Measurements from ENCODE around the gene HHEX. TPM values are rescaled to one million over a fixed set of nuclear protein-coding genes. Genes with fewer than 3 reads are reported as not detected.

The HHEX gene
- total and polyA plus RNA-seq, 10 of the 15 experiments (the other 5 are each of a cell fraction or from before 2014, with no cell fraction given), result 3.9 to 32.8 (median 16.4) TPM

- no peak for TF ChIP-seq YY1 (IDR thresholded peaks at IDR 0.05; ENCODE audit: low read depth, low read length)
- TF ChIP-seq E2F8 (IDR thresholded peaks at IDR 0.05; ENCODE audit: low read depth, partially characterized antibody), result no peak
- no peak for TF ChIP-seq HDGF (IDR thresholded peaks at IDR 0.05)
- TF ChIP-seq SMAD5 (IDR thresholded peaks at IDR 0.05; ENCODE audit: low read depth), result no peak
- TF ChIP-seq ASH2L (IDR thresholded peaks at IDR 0.05; ENCODE audit: borderline replicate concordance, low read depth), result no peak
- TF ChIP-seq CUX1 (IDR thresholded peaks at IDR 0.05; ENCODE audit: insufficient replicate concordance, low read depth, low read length), result no peak
- no peak for TF ChIP-seq HCFC1 (IDR thresholded peaks at IDR 0.05; ENCODE audit: low read length)
- no peak for TF ChIP-seq POLR2AphosphoS2 (IDR thresholded peaks at IDR 0.05; ENCODE audit: low read depth, low read length)
- no peak; the same call in 1 of the 2 replicates for TF ChIP-seq MTA3 (IDR thresholded peaks at IDR 0.05; ENCODE audit: borderline replicate concordance, low read length)
- no peak for TF ChIP-seq RBBP5 (conservative IDR thresholded peaks at IDR 0.05)
- TF ChIP-seq NFXL1 (IDR thresholded peaks at IDR 0.05; ENCODE audit: borderline replicate concordance), result no peak
- peak; percentile 80 for TF ChIP-seq NR2F1 (conservative IDR thresholded peaks at IDR 0.05)
- TF ChIP-seq REST (IDR thresholded peaks at IDR 0.05; ENCODE audit: low read depth, low read length), result no peak
- TF ChIP-seq ZBTB40 (IDR thresholded peaks at IDR 0.05; ENCODE audit: borderline replicate concordance), result no peak
- no peak for TF ChIP-seq BMI1 (IDR thresholded peaks at IDR 0.05; ENCODE audit: borderline replicate concordance)
- TF ChIP-seq SRF (IDR thresholded peaks at IDR 0.05; ENCODE audit: low read depth in 2 of 2, low read length in 2 of 2), result no peak
Measured at GRCh38 chr10:92729886-92730285, 40.1 kb downstream of the HHEX start (continued).
